Measurements from ENCODE around the gene SPEM2.

The SPEM2 gene

GRCh38 chr17:7391307-7391706, 34.1 kb upstream of the SPEM2 start:
- no peak for TF ChIP-seq CTCF (IDR thresholded peaks at IDR 0.05; ENCODE audit: unreplicated experiment in 3 of 3)
- no peak overlapping the region for H3K27ac Mint-ChIP-seq
- H3K36me3 Mint-ChIP-seq (ENCODE audit: low read depth) = peaks cover 31% of the 10 kb centered on the region
- H3K27me3 Mint-ChIP-seq (ENCODE audit: low read depth) = no peaks in the 10 kb centered on the region
- H3K4me1 Mint-ChIP-seq = peaks cover 6% of the 10 kb centered on the region
- H3K4me3 Mint-ChIP-seq = peak overlapping the region; percentile 78 to 82 (median 80)
- no peaks in the 10 kb centered on the region for H3K9me3 Mint-ChIP-seq

GRCh38 chr17:7392696-7393612, 32.5 kb upstream of the SPEM2 start:
- H3K4me1 Mint-ChIP-seq = peaks cover 6% of the 10 kb centered on the region
- no peaks in the 10 kb centered on the region for H3K27me3 Mint-ChIP-seq (ENCODE audit: low read depth)
- no peak for TF ChIP-seq CTCF (IDR thresholded peaks at IDR 0.05; ENCODE audit: unreplicated experiment in 3 of 3)
- no peaks in the 10 kb centered on the region for H3K9me3 Mint-ChIP-seq
- peak overlapping the region; percentile 80 to 92 (median 91) for H3K4me3 Mint-ChIP-seq
- peaks cover 27% of the 10 kb centered on the region for H3K36me3 Mint-ChIP-seq (ENCODE audit: low read depth)
- no peak overlapping the region for H3K27ac Mint-ChIP-seq

GRCh38 chr17:7393613-7394451, 31.6 kb upstream of the SPEM2 start:
- H3K27me3 Mint-ChIP-seq (ENCODE audit: low read depth) = no peaks in the 10 kb centered on the region
- peak overlapping the region in 2 of 3 experiments; percentile 57 to 64 for H3K27ac Mint-ChIP-seq
- H3K9me3 Mint-ChIP-seq = no peaks in the 10 kb centered on the region
- TF ChIP-seq CTCF (IDR thresholded peaks at IDR 0.05; ENCODE audit: unreplicated experiment in 3 of 3) = no peak
- peak overlapping the region; percentile 91 to 92 (median 91) for H3K4me3 Mint-ChIP-seq
- peaks cover 6% of the 10 kb centered on the region for H3K4me1 Mint-ChIP-seq
- peaks cover 24% of the 10 kb centered on the region for H3K36me3 Mint-ChIP-seq (ENCODE audit: low read depth)

GRCh38 chr17:7394452-7395191, 30.8 kb upstream of the SPEM2 start, which contains the start of gene PLSCR3:
PLSCR3 (minus strand) TSS chr17:7394525; CDS start chr17:7394110, 415 bp downstream.
- peaks cover 19% of the 10 kb centered on the region for H3K36me3 Mint-ChIP-seq (ENCODE audit: low read depth)
- H3K4me1 Mint-ChIP-seq = peaks cover 6% of the 10 kb centered on the region
- peak within 1 kb of the TSS; percentile 97 to 98 (median 97) for H3K4me3 Mint-ChIP-seq
- no peaks in the 10 kb centered on the region for H3K27me3 Mint-ChIP-seq (ENCODE audit: low read depth)
- peak; percentile 65 to 70 (median 69) for TF ChIP-seq CTCF (IDR thresholded peaks at IDR 0.05; ENCODE audit: unreplicated experiment in 3 of 3)
- peak within 1 kb of the TSS; percentile 90 to 96 (median 93) for H3K27ac Mint-ChIP-seq
- H3K9me3 Mint-ChIP-seq = no peaks in the 10 kb centered on the region

GRCh38 chr17:7396147-7396546, 29.3 kb upstream of the SPEM2 start:
- no peak for TF ChIP-seq CTCF (IDR thresholded peaks at IDR 0.05; ENCODE audit: unreplicated experiment in 3 of 3)
- Mint-ChIP-seq H3K27me3 (ENCODE audit: low read depth) (no peaks in the 10 kb centered on the region), H3K4me1 (peaks cover 6% of the 10 kb centered on the region), H3K27ac (peak overlapping the region in 1 of 3 experiments; percentile 47), H3K9me3 (no peaks in the 10 kb centered on the region), H3K36me3 (ENCODE audit: low read depth) (peaks cover 10% of the 10 kb centered on the region), H3K4me3 (peak overlapping the region; percentile 2 to 31 (median 29))
